Muscle of back (tissue), 13 donors: ENCODE results near the gene FAM50A. TPM values are rescaled to one million over a fixed set of nuclear protein-coding genes. Genes with fewer than 3 reads are reported as not detected.
"Not testable (repeated sequence)": the region's sequence is repeated elsewhere in the genome, so short reads cannot be mapped to it uniquely, and the experiment has no call there.

Experiments
- DNase-seq, 3 donors: peaks; one replicate each; pipeline versions ENCODE4 v3.0.0 to v3.0.0-alpha.2; 2013
- long read RNA-seq, 9 donors: transcript quantifications; one replicate each; lab custom pipeline, GENCODE V29; 2026
- polyA plus RNA-seq, 10 donors: library from polyadenylated mRNA; unstranded; fragments of 120-200 nt; gene quantifications; one replicate each; pipeline ENCODE4 v1.2.1, GENCODE V29; 2013; ENCODE audit not compliant: insufficient read length in 10 of 10

The FAM50A gene
- polyA plus RNA-seq = 10 to 100 TPM; 48.1 to 69.6 (median 57.6) TPM
- long read RNA-seq, donor 1, transcript FAM50A-202 (13 exons, 1,352 nt) = major isoform, 15 of 27 reads
- long read RNA-seq, donor 1, partial matches to known transcripts = 10 of 27 reads
- long read RNA-seq, donor 1, other reads (novel, unspliced or antisense) = 0 of 27 reads
- long read RNA-seq, donor 2, transcript FAM50A-202 (13 exons, 1,352 nt) = major isoform, 10 of 27 reads
- long read RNA-seq, donor 2, partial matches to known transcripts = 15 of 27 reads
- long read RNA-seq, donor 2, other reads (novel, unspliced or antisense) = 0 of 27 reads
- long read RNA-seq, donor 3 = 0 reads
- long read RNA-seq, donor 4, transcript FAM50A-202 (13 exons, 1,352 nt) = major isoform, 9 of 37 reads
- long read RNA-seq, donor 4, partial matches to known transcripts = 27 of 37 reads
- long read RNA-seq, donor 4, other reads (novel, unspliced or antisense) = 0 of 37 reads
- long read RNA-seq, donor 5, transcript FAM50A-202 (13 exons, 1,352 nt) = major isoform, 6 of 24 reads
- long read RNA-seq, donor 5, partial matches to known transcripts = 17 of 24 reads
- long read RNA-seq, donor 5, other reads (novel, unspliced or antisense) = 0 of 24 reads
- long read RNA-seq, donor 6, transcript FAM50A-202 (13 exons, 1,352 nt) = major isoform, 13 of 35 reads
- long read RNA-seq, donor 6, partial matches to known transcripts = 20 of 35 reads
- long read RNA-seq, donor 6, other reads (novel, unspliced or antisense) = 0 of 35 reads
- long read RNA-seq, donor 7, partial matches to known transcripts = 20 of 24 reads
- long read RNA-seq, donor 7, other reads (novel, unspliced or antisense) = 0 of 24 reads
- long read RNA-seq, donor 8, transcript FAM50A-202 (13 exons, 1,352 nt) = major isoform, 6 of 17 reads
- long read RNA-seq, donor 8, partial matches to known transcripts = 10 of 17 reads
- long read RNA-seq, donor 8, other reads (novel, unspliced or antisense) = 0 of 17 reads
- long read RNA-seq, donor 9, transcript FAM50A-202 (13 exons, 1,352 nt) = major isoform, 5 of 5 reads
- long read RNA-seq, donor 9, partial matches to known transcripts = 0 of 5 reads
- long read RNA-seq, donor 9, other reads (novel, unspliced or antisense) = 0 of 5 reads

DNA sequence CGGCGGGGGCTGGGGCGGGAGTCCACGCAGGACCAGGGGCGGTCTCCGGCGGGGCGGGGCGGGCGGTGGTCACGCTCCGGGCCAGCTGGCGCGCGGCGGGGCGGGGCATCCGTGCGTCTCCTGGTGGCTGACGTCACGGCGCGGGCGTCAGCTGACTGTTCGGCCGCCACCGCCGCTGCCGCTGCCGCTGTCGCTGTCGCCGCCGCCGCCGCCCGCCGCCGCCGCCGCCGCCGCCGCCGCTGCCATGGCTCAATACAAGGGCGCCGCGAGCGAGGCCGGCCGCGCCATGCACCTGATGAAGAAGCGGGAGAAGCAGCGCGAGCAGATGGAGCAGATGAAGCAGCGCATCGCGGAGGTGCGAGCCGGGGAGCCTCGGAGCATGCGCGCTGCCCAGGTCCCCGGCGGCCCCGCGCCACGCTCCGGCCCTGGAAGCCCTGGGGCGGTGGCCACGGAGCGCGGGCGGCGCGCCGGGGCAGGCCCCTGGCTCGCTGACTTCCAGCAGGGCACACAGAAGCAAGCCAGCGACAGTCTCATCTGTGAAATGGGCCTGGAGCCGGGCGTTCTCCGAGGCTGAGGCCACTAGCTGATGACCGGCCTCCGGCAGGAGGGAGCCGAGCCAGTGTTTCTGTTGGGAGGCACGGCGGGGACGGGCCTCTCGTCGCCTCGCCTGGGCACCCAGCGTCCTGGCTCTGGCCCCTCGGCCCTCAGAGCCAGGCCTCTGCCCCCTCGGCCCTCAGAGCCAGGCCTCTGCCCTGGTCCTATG is at the start of gene FAM50A:
TSS of gene FAM50A (plus strand) at position 150 of the 763 bp plus-strand sequence. CDS start at position 245, 95 bp downstream.
- DNase-seq = peak; percentile 53 to 82 (median 76)

DNA sequence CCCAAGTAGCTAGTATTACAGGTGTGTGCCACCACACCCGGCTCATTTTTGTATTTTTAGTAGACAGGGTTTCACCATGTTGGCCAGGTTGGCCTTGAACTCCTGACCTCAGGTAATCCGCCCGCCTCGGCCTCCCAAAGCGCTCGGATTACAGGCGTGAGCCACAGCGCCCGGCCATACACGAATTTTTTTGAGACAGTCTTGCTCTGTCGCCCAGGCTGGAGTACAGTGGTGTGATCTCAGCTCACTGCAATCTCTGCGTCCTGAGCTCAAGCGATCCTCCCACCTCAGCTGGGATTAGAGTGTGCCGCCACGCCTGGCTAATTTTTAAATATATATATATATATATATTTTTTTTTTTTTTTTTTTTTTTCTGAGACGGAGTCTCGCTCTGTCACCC is 47.6 kb upstream of the FAM50A start:
- not testable (repeated sequence) for DNase-seq

GRCh38 chrX:154396973-154397887 is 46.7 kb upstream of the FAM50A start:
- peak; percentile 57 to 88 (median 73) for DNase-seq

DNA sequence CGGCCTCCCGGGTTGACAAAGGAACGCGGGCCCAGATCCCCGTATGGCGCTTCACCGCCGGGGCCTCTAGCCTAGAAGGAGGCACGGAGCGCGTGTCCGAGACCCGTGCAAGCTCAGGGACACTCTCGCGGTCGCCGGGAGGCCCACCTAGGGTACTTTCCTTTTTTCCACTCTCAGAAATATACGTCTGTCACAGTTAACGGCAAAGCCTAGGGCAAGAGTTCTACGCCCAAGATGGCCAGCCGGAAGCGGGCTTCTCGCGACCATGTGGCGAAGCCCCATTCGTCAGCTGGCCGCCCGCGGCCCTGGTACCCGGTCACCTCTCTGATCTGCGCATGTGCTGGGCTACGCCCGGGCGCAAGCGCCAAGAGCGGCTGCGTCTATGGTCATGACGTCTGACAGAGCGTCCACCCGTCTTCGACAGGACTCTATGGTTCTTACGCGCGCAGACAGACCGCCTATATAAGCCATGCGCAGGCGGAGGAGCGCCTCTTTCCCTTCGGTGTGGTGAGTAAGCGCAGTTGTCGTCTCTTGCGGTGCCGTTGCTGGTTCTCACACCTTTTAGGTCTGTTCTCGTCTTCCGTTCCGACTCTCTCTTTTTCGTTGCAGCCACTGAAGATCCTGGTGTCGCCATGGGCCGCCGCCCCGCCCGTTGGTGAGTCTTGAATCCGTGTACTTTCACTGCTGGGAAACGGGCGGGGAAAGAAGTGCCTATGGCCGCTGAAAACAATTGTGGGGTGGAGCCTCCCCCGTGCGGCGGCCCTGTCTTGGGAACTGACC is 45.9 kb upstream of the FAM50A start, which contains the start of gene RPL10:
TSS of gene RPL10 (plus strand) at position 490 of the 780 bp plus-strand sequence. CDS start at position 633, 143 bp downstream.
- DNase-seq = peak; percentile 95 to 97 (median 96)

DNA sequence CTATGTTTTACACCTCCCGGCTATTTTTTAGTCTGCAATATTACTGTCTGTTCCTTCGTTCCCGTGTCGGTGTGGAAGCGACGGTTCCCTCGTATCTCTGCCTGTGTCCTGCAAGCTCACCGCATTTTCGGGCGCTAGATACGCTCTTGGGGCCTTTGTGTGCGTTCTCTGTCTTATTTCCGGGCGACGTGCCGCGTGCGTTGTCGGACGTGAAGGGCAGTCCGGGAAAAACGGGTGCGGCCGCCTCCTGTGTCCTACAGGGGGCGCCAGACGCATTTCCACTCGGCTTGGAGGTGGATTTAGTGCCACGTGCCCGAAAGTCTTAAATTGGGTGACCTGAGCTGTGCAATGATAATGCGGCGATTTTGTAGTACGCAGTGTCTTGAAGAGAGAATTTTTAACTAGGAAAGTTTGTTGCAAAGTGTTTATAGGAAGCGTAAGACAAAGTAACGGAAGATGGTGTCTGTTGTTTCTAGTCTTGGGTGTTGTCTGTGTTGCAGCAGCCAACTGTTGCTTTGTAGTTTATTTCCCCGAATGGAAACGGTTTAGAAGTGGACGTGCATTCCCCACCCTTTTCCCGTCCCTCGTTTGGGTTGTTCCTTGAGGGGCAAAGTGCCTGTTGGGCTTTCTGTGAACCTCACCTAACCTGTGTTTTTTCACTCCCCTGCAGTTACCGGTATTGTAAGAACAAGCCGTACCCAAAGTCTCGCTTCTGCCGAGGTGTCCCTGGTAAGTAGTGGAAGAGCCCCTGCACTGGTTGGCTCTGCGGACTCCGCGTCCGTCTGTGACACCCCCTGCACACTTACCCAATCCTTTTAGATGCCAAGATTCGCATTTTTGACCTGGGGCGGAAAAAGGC is 45.0 kb upstream of the FAM50A start:
- DNase-seq = peak; percentile 80 to 91 (median 82)

DNA sequence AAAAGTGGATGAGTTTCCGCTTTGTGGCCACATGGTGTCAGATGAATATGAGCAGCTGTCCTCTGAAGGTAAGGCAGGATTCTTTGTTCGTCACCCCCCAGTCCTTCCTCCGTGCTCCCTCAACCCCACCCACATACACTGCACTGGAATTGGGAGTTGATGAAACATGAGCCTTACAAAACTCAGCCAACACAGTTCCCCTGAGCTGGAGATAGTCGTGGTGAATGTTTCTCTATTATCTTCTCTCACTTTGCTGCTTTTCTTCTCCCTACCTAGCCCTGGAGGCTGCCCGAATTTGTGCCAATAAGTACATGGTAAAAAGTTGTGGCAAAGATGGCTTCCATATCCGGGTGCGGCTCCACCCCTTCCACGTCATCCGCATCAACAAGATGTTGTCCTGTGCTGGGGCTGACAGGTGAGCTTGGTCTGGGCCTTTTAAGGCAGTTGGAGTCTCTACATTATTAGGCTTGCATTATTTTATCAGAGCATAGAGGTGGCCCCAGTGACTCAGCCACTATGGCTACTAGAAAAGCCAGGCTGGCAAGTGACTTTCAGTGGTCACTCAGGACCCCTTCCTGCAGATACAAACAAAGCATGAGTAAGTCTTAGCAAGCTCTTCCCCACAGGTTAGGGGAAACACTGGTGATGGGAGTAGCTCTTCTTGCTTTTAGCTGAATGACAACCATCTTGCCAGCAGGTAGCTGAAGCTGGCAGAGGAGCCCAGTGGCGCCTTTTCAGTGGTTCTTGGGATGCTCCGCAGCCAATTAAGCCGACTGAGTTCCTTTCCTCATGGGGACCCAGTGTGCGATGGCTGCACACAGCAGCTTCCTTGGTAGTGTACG is 44.2 kb upstream of the FAM50A start:
- no peak for DNase-seq

- not testable (repeated sequence) for DNase-seq
Measured at GRCh38 chrX:154400369-154400817, 43.5 kb upstream of the FAM50A start.

GRCh38 chrX:154401045-154401799 is 42.7 kb upstream of the FAM50A start:
- DNase-seq = no peak

DNA sequence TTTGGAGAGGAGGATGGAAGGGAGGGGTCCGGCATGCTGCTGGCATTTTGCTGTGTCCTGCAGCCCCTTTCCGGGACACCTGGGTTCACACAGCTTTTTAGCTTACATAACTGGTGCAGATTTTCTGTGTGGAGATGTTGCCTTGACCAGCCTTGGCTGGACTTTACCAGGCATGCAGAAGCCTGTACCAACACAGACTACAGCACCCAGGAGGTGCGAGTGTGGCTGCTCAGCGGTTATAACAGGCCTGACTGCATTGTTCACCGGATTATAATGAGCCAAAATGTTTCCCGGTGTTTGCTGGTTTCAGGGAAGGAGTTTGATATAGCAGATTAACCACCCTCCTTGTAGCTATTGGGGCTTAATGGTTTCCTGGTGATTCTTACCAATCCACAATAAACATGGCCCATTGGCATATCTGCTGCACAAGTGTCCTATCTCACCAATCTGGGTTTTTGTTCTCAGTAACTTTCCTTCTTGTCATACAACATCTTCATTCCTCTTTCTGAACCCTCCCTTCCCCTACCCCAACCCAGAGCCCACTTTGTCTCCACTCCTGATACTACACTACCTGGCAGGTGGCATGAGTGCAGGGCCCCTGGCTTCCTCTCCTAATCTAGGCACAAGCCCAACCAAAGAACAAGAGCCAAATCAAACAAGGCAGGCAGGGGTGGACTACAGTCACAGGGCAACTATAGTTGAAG is 41.9 kb upstream of the FAM50A start:
- DNase-seq = no peak

DNA sequence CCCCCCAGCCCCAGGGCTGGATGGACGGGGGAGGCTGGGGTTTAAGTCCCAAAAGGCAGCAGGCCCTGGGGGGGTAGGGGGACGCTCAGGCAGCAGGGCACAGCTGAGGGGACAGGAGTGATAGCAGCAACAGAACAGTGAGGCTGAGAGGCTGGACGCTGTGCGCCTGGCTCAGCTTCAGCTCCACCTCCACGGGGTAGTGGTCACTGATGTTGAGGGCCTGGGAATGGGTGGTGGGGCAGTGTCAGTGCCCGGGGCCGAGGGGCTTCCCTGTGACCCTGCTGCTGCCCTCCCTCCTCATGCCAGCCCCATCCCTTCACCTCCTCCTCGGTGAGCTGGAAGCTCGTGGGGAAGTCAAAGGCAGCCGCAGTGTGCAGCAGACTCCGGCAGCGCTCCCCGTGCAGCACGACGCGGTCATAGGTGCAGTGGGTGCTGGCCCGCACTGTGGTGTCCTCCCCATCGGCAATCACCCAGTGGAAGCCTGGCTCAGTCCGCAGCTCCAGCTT is 41.3 kb upstream of the FAM50A start:
- no peak for DNase-seq

DNA sequence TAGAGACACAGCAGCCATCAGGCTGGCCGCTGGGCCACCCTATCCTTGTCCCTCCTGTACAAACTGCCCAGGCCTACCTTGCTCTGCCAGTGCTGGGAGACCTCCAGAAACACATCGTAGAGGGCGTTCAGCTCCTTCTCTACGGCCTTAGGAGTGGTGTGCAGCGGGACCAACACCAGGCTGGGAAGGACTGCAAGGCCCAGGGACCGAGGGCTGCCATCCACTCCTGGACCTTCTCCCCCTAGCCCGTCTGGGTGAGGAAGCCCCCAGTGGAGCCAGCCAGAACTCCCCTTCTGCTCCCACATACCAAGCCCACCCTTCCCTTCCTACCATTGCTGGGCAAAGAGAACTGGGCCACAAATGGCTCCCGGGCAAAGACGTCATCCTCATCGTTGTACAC is 40.7 kb upstream of the FAM50A start:
- no peak for DNase-seq

GRCh38 chrX:154403858-154404257 is 40.1 kb upstream of the FAM50A start:
- no peak for DNase-seq

DNA sequence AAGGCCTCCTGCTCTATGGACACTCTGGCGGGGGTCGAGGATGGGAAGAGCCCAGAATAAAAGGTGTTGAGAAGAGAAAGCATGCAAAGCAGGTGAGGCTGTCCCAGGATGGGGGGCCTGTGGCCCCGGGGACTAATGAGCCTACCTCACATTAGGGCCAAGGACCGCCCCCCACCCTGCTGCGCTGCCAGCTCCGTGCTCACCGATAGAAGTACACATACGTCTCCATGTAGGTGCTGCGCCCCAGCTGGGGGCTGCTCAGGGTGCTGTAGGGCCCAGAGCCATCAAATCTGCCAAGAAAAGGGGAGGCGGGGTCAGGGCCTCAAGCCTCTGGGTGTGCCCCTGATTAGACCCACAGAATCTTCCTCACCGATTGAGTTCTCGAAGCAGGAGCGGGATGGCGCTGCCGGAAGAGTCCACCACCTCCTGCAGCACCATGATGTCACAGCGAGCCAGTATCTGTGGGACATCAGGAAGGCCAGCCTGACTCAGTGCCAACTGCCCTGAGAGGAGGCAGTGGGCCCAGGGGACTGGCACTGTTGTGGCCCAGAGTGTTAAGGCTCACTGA is 39.2 kb upstream of the FAM50A start:
- no peak for DNase-seq

DNA sequence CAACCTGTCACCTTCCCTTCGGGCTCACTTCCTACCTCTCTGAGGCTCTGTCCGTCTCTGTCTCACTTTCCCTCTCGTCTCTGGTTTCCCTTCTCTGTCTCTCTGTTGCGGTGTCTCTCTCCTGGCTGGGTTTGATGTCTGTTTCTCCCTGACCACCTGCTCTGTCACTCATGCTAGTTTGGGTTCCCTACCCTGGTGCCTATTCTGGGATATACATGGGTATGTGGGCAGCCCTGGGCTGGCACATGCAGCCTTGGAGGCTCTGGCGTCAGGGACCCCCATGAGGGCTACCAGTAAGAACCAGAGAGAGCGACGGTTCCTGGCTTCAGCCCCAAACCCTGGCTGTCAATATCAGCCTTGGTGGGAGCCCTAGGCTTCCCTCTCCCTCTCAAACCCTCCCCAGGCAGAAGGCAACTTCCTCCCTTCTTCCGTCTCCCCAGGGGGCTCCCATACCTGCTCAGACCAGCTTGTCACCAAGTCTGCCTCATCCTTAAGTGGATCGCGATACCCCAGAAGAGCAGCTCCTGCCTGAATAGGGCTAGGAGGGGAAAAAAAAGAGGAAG is 35.2 kb upstream of the FAM50A start:
- DNase-seq = no peak
